Glomerular endothelial cell (primary cell): ENCODE results near the gene ANO6. TPM values are rescaled to one million over a fixed set of nuclear protein-coding genes. Genes with fewer than 3 reads are reported as not detected.
"Not testable (repeated sequence)": the region's sequence is repeated elsewhere in the genome, so short reads cannot be mapped to it uniquely, and the experiment has no call there.

Experiments
- DNase-seq: peaks from one replicate; pipeline ENCODE4 v3.0.0-alpha.2; 2011; ENCODE audit warnings: low read depth, low spot score; ENCODE audit errors: extremely low read depth
- total RNA-seq: library from RNA; depleted of rRNA; stranded (reverse); fragments of >200 nt; gene quantifications from 2 replicates; pipeline ENCODE4 v1.2.3, GENCODE V29; 2015

Gene ANO6, protein sequence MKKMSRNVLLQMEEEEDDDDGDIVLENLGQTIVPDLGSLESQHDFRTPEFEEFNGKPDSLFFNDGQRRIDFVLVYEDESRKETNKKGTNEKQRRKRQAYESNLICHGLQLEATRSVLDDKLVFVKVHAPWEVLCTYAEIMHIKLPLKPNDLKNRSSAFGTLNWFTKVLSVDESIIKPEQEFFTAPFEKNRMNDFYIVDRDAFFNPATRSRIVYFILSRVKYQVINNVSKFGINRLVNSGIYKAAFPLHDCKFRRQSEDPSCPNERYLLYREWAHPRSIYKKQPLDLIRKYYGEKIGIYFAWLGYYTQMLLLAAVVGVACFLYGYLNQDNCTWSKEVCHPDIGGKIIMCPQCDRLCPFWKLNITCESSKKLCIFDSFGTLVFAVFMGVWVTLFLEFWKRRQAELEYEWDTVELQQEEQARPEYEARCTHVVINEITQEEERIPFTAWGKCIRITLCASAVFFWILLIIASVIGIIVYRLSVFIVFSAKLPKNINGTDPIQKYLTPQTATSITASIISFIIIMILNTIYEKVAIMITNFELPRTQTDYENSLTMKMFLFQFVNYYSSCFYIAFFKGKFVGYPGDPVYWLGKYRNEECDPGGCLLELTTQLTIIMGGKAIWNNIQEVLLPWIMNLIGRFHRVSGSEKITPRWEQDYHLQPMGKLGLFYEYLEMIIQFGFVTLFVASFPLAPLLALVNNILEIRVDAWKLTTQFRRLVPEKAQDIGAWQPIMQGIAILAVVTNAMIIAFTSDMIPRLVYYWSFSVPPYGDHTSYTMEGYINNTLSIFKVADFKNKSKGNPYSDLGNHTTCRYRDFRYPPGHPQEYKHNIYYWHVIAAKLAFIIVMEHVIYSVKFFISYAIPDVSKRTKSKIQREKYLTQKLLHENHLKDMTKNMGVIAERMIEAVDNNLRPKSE
- 78.2 and 96.6 TPM in 2 replicates for total RNA-seq

DNA sequence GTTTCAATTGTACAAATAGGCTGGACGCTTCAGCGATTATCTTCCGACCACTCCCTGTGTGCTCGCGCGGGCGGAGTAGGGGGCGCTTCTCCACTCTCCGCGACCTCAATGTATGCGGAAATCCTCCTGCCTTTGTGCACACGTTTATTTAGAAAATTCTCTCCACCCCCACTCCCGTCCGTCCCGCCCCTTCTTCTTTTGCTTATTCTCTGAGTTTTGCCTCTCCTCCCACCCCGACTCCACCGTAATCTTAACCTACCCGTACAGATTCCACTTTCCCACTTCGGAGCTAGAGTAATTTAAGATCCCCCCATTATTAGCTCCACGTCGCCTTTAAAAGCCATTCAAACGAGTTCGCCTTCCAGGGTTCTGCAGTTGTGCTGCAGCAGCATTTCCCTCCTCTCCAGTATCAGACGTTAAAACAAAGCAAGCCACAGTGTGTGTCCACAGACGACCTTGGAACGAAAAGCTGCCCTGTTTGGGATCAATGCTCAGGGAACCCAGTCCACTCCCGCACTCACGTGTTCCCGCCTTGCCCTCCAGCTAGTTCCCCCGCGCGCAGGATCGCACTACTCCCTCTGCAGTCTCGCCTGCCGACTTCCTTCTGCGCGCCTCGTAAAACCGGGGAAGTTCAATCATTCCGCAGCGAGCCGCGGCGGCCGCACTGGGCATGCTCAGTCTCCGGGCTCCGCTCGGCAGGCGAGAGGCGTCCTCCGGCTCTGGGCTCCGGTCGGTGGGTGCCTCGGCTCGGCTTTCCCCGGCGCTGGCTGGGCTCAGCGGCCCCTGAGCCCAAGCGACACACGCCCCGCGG lies at the start of gene ANO6:
ANO6 (plus strand) TSS at position 677 of the 811 bp plus-strand sequence. CDS start 227 bp downstream, outside the sequence.
- DNase-seq = no peak

DNA sequence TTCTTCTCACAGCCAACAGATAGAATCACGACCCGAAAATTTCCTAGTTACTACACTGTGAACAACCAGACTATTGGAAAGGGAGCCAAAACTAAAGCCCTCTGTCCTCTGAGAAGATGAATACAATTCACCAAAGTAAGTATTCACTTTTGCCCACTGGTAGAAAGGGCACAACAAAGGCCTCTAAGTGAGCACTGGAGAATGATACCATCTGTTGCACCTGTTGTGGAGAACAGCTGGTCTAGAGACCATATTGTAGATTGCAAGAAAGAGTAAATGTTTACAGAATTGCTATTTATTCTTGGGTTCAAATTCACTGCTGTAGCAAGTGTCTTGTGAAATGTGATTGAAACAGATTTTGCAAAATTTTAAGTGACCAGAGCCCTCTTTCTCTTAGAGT lies 46.9 kb upstream of the ANO6 start:
- no peak for DNase-seq

DNA sequence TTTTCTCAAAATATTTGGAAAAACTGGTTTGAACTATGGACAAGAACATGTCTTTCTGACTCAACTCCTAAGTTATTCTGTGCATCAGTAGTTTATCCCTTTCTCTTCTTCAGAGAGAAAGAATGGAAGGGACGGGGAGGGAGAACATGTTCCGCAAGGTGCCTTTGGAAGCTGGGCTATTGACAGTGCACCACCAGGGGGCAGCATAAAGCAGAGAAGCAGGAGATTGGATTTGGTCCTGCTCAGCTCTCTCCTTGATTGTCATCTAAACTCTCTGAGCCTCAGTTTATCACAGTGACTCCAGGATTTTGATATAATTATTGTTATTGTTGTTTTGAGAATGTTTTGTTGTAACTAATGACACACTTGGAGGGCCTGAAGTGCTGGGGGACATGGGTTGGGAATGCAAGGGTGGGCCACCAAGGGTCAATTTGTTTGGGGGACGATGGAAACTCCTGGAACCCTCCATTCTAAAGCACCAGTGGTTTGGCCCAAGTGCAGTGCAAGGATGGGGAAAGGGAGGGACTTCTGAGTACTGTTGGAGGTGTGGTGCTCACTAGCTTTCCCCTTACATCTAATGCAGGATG lies 45.3 kb upstream of the ANO6 start:
- DNase-seq = peak; percentile 62

DNA sequence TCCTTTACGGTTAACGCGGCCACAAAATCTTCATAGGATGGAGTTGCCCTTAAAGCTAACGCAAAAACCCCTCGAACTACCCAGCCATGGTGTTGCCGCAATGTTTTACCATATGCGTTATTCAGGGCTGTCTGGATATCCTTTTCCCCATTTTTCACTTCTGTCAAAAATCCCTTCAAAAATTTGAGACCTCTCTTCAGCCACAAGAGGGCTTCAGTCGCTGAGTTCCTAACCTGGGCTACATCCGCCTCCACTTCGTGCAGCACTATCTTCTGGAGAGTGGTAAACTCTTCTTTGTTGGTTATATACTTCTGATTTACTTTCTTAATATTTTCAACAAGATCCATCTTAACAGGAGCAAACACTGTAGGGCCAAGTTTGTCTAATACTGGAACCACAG lies 42.6 kb upstream of the ANO6 start:
- not testable (repeated sequence) for DNase-seq

DNA sequence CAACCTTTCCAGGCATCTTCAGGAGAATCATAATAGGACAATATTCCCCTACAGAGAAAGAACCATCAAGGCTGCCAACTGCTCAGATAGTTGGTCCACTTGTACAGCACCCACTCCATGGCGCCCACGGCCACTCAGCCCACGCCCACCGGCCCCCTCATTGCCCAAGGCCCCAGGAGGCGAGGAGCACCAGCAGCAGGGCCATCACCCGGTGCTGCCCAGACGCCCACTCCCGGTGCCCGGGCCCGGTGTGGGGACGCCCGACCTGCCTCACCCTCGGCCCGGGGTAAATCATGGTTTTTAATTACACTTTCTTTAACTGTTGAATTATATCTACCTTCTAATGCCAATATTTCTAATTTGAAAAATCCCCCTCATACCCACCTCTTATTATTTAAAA lies 41.3 kb upstream of the ANO6 start:
- DNase-seq = no peak

DNA sequence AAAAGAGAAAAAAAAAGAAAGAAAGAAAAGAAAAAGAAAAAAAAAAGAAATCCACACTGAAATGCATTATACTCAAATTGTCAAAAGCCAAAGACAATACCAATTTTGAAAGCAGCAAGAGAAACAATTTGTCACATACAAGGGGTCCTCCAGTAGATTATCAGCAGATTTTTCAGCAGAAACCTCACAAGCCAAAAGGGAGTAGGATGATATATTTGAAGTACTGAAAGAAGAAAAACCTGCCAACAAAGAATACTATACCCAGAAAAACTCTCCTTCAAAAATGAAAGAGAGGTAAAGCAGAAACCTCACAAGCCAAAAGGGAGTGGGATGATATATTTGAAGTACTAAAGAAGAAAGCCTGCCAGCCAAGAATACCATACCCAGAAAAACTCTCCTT lies 37.1 kb upstream of the ANO6 start:
- no peak for DNase-seq

DNA sequence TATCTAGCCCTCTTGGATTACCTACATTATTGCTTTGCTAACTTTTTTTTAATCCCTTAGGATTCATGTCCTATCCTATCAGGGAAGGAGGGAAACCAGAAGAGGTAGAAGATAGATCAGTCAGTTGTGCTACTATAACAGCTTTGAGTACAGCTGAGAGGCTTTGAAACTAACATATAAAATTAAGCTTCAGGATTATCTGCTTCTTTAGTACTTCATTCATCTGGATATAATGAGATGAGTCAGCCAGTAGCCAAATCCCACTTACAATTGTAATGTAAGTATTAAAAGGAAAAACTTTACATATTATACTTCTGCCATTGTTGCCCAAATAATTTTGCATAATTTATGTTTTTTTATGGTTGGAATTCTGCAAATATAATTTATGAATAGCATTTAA lies 33.4 kb upstream of the ANO6 start:
- DNase-seq = no peak

DNA sequence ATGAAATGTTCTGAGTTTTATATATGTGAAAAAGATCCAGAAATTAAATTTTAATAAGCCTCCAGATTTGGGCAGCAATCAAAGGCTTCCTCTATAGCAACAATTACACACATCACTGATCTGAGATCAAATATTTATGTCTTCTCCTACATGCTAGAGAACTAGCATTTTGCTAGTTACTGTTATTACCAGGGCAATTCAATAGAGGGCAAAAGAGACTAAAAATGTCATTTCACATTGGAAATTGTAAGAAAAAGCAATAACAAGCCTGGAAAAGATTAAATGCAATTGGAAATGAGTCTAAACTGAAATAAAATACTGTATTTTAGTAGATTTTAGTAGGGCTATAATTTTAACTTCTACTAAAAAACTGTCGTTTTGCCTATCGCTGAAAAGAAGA lies 32.6 kb upstream of the ANO6 start:
- no peak for DNase-seq

DNA sequence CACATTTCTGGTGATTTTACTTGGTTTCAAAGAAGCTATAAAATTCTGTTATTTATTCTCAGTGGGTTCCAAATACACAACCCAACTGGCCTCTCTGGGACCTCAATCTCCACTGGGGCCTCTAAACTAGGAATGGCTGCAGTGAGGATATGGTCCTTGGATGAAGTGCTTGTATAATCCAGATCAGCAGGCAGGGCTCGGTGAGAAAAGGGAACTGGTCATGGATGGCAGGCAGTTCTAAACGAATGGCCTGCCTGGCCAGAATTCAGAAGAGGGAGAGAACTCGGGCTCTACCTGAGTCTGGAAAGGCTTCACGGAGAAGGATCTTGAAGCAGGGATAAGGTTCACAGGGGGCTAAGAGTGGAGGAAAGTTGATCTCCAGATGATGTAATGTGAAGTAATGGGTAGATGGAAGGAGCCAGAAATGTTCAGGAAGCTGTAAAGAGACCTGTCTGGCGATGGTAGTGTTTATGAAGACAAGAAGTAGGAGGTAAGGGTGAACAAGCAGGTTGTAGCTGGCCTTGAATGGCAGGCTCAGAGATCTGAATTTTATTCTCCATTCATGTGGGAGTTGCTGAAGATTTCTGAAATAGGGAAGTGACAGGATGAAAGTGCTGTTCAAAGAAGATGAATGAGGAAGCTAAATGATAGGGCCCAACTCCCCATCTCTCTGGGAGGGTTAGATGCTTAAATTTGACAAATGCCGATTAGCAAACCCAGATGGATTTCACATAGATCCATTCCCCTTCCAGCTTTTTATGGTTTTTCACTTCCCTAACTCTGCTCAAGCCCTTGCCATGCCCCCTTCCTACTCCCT lies 31.5 kb upstream of the ANO6 start:
- DNase-seq = no peak

DNA sequence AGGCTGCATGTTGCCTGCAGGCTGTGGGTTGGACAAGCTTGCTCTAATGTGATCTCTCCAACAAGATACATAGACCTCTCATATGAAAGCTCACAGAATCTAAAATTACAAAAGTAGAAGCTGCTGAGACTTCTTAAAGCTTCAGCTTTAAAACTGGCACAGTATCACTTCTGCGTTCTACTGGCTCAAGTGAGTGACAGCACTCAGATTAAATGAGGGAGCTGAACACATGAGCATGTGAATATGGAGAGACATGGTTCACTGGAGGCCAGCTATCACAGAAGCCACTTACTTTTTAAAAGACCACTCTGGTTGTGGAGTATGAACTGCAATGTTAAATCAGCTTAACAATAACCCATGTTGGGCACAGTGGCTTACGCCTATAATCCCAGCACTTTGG lies 29.1 kb upstream of the ANO6 start:
- DNase-seq = no peak

DNA sequence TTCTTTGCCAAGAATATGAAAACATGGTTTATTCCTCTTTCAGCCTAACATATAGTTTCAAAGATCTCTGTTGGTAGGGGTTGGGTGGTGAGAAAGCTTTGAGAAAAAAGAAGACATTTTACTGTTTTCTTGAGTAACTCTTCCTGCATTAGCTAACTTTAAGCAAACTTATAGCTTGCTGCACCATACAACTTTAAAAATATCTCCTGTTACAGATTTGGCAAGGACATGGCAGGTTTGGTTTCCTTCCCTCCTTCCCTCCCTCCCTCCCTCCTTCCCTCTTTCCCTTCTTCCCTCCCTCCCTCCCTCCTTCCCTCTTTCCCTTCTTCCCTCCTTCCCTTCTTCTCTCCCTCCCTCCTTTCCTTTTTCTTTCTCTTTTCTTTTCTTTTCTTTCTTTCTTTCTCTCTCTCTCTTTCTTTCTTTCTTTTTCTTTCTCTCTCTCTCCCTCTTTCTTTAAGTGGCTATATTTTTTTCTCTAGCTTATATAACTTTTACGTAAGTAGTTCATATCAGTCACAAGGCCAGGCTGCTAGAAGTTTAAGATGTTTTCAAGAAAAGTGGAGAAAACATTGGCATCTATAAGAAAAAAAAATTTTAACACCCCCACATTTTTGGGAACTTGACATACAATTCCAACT lies 26.0 kb upstream of the ANO6 start:
- DNase-seq = no peak

DNA sequence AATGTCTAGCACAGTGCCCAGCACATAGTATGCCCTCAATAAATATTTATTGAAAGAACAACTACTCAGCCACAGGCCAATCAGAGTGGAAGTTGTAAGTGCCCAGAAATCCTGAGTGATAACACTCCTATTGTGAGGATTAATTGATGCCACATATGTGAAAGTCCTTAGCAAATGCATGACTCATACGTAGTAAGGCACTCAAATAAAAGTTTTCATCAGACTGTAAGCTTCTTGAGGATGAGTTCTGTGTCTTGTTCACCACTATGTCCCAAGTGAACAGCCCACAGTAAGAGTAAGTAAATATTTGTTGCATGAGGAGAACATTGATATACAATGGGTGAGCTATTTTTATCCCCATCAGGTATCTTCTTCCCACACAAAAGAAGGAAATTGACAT lies 24.7 kb upstream of the ANO6 start:
- no peak for DNase-seq

DNA sequence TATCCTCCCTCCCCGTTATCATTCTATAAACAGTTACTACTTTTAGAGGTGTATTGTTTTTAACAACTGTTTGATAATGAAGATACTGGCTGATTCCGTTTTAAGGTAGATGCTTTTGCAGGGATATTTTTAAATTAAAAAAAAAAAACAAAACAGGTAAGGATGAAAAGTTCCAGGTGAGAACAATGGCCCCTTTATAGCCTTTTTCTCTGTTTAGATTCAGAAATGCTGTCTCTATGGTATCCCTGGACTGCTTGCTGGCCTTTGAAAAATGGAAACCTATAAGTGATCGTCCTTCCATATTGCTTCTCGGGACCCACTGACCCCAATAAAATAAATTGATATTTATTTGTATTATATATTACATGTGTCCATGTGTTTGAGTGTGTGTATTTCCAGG lies 23.2 kb upstream of the ANO6 start:
- DNase-seq = no peak

DNA sequence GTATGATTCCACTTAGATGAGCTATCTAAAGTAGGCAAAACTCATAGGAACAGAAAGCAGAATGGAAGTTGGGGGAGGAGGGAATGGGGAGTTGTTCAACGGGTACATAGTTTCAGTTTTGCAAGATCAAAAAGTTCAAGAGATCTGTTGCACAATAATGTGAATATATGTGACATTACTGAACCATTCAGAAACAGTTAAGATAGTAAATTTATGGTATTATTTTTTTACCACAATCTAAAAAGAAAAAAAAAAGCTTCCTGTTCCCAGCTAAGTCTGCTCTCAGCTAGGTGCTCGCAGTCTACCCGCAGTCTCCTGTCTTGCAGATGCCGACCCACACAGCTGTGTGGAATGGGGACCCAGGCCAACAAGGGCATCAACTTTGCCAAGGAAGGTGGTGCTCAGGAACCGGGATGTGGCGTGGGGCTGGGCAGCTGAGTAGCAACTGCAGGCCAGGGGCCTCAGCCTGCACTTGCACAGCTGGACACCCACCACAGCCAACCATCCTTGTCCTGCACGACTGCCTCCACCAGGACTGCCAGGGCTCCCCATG lies 15.3 kb upstream of the ANO6 start:
- DNase-seq = no peak

DNA sequence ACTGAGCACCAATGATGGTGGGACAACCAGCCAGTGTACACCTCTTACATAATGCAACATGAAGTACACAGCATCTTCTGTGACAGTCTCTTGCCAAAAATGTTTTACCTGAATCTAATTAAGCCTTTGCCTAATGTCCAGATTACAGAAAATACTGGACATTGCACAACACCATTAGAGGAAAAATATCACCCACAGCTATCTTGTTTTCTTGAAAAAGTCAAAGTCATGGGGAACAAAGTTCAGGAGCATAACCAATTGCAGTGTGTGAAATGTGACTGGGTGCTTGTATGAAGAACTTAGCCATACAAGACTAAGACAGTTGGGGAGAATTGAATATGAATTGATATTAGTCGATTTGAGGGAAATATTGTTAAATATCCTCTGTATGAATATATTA lies 12.1 kb upstream of the ANO6 start:
- no peak for DNase-seq

DNA sequence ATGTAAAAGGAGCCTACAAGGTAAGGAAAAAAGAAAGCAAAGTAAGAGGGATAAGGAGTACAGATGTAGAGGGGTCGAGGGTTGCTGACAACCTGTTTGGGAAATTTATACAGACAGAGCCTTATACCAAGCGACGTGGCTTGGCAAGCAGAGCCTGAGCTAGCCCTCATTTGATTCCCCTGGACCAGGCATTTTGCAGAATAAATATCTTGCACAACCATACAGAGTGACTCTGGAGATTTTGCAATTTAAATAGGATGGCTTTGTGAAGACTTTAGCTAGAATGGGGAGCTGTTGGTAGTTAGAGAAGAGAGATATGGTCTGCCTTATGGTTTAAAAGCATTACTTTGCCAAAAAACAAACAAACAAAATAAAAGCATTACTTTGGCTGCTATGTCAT lies 11.1 kb upstream of the ANO6 start:
- no peak for DNase-seq

DNA sequence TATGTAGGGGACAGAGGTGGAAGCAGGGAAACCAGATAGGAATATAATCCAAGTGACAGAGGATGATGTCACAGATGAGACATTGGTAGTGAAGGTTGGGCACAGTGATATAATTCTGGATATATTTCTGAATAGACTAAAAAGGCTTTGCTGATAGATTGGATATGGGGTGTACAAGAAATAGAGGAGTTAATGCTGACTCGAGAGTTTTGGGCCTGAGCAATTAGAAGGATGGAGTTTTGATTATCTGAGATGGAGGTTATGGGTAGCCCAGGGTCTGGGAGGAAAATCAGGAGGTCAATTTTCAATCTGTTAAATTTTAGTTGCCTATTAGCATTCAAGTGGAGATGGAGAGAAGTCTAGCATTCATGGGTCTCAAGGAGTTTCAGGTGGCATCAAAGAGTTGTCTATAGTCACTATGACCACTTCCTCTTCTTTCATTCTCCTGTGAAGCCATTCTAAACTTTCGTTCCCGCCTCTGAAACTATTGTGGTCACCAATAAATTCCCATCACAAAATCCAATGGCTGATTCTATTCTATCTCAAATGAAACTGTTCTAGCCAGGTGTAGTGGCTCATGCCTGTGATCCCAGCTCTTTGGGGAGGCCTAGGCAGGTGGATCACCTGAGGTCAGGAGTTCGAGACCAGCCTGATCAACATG lies 10.6 kb upstream of the ANO6 start:
- DNase-seq = no peak
